ENCODE results near the gene ZNF469.

ZNF469 gene

DNA sequence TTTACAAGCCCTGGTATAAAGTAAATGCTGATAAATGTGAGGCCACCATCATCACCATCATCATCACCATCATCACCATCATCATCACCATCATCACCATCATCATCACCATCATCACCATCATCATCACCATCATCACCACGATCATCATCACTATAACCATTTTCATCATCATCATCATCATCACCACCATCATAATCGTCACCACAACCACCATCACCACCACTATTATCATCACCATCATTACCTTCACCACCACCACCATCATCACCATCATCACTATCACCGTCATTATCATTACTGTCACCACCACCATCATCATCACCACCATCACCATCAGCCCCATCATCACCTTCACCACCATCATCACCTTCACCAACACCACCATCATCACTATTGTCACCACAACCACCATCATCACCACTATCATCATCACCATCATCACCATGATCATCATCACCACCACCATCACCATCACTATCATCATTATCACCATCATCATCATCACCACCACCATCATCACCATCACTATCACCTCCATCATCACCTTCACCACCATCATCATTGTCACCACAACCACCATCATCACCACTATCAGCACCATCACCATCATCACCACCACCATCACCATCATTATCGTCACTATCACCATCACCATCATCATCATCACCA lies 16.6 kb upstream of the ZNF469 start:
- H2AFZ ChIP-seq (ENCODE audit: low read depth, low read length) = no peak overlapping the region

DNA sequence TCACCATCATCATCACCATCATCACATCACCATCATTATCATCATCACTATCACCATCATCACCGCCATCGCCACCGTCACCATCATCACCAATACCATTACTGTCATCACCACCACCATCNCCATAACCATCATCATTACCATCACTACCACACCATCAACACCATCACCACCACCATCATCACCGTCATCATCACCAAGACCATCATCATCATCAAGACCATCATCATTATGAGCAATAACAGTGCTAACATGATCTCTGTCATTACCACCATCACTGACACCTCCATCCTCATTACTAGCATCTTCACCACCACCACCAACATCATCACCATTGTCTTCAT lies 16.1 kb upstream of the ZNF469 start:
- H3K36me3 ChIP-seq (replicated peaks; ENCODE audit: low read depth, low read length) = no peaks in the 10 kb centered on the region
- no peak overlapping the region for H3K27ac ChIP-seq (ENCODE audit: low read length)
- H3K79me2 ChIP-seq (ENCODE audit: low read length) = no peaks in the 10 kb centered on the region
- TF ChIP-seq EZH2phosphoT487 (IDR thresholded peaks at IDR 0.05; ENCODE audit: low read depth) = no peak
- TF ChIP-seq, protein P1, sequence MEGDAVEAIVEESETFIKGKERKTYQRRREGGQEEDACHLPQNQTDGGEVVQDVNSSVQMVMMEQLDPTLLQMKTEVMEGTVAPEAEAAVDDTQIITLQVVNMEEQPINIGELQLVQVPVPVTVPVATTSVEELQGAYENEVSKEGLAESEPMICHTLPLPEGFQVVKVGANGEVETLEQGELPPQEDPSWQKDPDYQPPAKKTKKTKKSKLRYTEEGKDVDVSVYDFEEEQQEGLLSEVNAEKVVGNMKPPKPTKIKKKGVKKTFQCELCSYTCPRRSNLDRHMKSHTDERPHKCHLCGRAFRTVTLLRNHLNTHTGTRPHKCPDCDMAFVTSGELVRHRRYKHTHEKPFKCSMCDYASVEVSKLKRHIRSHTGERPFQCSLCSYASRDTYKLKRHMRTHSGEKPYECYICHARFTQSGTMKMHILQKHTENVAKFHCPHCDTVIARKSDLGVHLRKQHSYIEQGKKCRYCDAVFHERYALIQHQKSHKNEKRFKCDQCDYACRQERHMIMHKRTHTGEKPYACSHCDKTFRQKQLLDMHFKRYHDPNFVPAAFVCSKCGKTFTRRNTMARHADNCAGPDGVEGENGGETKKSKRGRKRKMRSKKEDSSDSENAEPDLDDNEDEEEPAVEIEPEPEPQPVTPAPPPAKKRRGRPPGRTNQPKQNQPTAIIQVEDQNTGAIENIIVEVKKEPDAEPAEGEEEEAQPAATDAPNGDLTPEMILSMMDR (IDR thresholded peaks at IDR 0.05; ENCODE audit: low read depth, low read length) = no peak
- H4K20me1 ChIP-seq (ENCODE audit: insufficient read depth, low read length) = no peaks in the 10 kb centered on the region
- H3K4me1 ChIP-seq (ENCODE audit: low read length) = peaks cover 11% of the 10 kb centered on the region
- no peak overlapping the region for H3K4me3 ChIP-seq (ENCODE audit: low read length)
- H3K27me3 ChIP-seq (ENCODE audit: low read depth, low read length) = peaks cover 14% of the 10 kb centered on the region; the same call in 1 of the 2 replicates
- H3K9ac ChIP-seq (ENCODE audit: low read length) = no peak overlapping the region
- no peak overlapping the region for H2AFZ ChIP-seq (ENCODE audit: low read depth, low read length)
- H3K9me3 ChIP-seq (ENCODE audit: insufficient read depth, low read length) = peaks cover 10% of the 10 kb centered on the region; the same call in 1 of the 2 replicates
- no peak overlapping the region for H3K4me2 ChIP-seq (ENCODE audit: low read length)

More for the DNA sequence above, 16.6 kb upstream of the ZNF469 start:
- H4K20me1 ChIP-seq (ENCODE audit: insufficient read depth, low read length) = no peaks in the 10 kb centered on the region
- H3K4me3 ChIP-seq (ENCODE audit: low read length) = no peak overlapping the region
- H3K9ac ChIP-seq (ENCODE audit: low read length) = no peak overlapping the region
- H3K27me3 ChIP-seq (ENCODE audit: low read depth, low read length) = peaks cover 18% of the 10 kb centered on the region; the same call in 1 of the 2 replicates
- no peaks in the 10 kb centered on the region for H3K36me3 ChIP-seq (replicated peaks; ENCODE audit: low read depth, low read length)
- TF ChIP-seq, protein P1 (IDR thresholded peaks at IDR 0.05; ENCODE audit: low read depth, low read length) = no peak
- TF ChIP-seq EZH2phosphoT487 (IDR thresholded peaks at IDR 0.05; ENCODE audit: low read depth) = no peak
- H3K79me2 ChIP-seq (ENCODE audit: low read length) = no peaks in the 10 kb centered on the region
- no peak overlapping the region for H3K27ac ChIP-seq (ENCODE audit: low read length)
- H3K4me2 ChIP-seq (ENCODE audit: low read length) = no peak overlapping the region
- H3K9me3 ChIP-seq (ENCODE audit: insufficient read depth, low read length) = peaks cover 10% of the 10 kb centered on the region; the same call in 1 of the 2 replicates
- peaks cover 11% of the 10 kb centered on the region for H3K4me1 ChIP-seq (ENCODE audit: low read length)

DNA sequence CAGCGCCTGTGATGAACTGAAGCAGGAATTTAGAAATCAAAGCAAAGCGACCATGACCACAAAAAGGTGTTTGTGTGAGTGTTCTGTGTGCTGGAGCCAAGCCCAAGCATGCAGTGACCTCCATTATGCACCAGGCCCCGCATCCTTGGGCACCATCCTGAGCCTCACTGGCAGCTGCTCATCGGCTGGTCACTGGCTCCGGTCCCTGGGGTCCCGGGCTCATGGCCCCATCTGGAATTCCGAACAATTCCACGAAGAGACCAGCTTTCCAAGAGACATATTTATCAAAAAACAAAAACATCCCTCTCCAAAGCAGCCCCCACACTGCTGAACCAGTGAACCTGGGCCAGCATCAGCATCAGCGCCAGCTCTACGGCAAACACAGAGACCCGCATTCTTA lies 15.2 kb upstream of the ZNF469 start:
- no peak overlapping the region for H2AFZ ChIP-seq (ENCODE audit: low read depth, low read length)
- H4K20me1 ChIP-seq (ENCODE audit: insufficient read depth, low read length) = no peaks in the 10 kb centered on the region
- H3K9ac ChIP-seq (ENCODE audit: low read length) = no peak overlapping the region
- H3K36me3 ChIP-seq (replicated peaks; ENCODE audit: low read depth, low read length) = no peaks in the 10 kb centered on the region
- TF ChIP-seq, protein P1 (IDR thresholded peaks at IDR 0.05; ENCODE audit: low read depth, low read length) = no peak
- TF ChIP-seq EZH2phosphoT487 (IDR thresholded peaks at IDR 0.05; ENCODE audit: low read depth) = no peak
- 0 out of 2 replicates have a peak, but pooled peaks cover 3% of the 10 kb centered on the region for H3K9me3 ChIP-seq (ENCODE audit: insufficient read depth, low read length)
- H3K4me2 ChIP-seq (ENCODE audit: low read length) = no peak overlapping the region
- no peaks in the 10 kb centered on the region for H3K79me2 ChIP-seq (ENCODE audit: low read length)
- H3K27me3 ChIP-seq (ENCODE audit: low read depth, low read length) = 0 out of 2 replicates have a peak, but pooled peaks cover 5% of the 10 kb centered on the region
- no peak overlapping the region for H3K27ac ChIP-seq (ENCODE audit: low read length)
- H3K4me3 ChIP-seq (ENCODE audit: low read length) = no peak overlapping the region
- H3K4me1 ChIP-seq (ENCODE audit: low read length) = peaks cover 11% of the 10 kb centered on the region

DNA sequence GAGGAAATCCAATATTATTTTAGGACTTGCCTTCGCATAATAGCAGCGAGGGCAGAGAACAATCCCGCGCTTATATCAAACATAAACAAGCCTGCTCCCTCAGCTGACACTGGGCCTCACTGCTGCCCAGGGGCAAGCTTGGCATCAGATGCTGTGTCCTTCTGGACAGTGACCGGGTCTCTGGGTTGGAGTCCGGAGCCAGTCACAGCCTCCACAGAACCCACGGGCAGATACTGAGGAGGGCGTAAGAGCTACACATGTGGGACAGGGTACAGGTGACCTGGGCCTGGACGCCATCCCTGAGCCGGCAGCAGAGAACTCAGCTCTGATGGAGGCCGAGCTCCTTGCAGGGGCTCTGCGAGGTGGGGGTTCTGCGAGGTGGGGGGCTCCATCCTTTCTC lies 14.7 kb upstream of the ZNF469 start:
- no peaks in the 10 kb centered on the region for H3K36me3 ChIP-seq (replicated peaks; ENCODE audit: low read depth, low read length)
- H3K4me1 ChIP-seq (ENCODE audit: low read length) = peaks cover 11% of the 10 kb centered on the region
- TF ChIP-seq EZH2phosphoT487 (IDR thresholded peaks at IDR 0.05; ENCODE audit: low read depth) = no peak
- TF ChIP-seq, protein P1 (IDR thresholded peaks at IDR 0.05; ENCODE audit: low read depth, low read length) = no peak
- H2AFZ ChIP-seq (ENCODE audit: low read depth, low read length) = no peak overlapping the region
- H3K27ac ChIP-seq (ENCODE audit: low read length) = no peak overlapping the region
- H3K27me3 ChIP-seq (ENCODE audit: low read depth, low read length) = 0 out of 2 replicates have a peak, but pooled peaks cover 2% of the 10 kb centered on the region
- H3K4me2 ChIP-seq (ENCODE audit: low read length) = no peak overlapping the region
- no peaks in the 10 kb centered on the region for H3K79me2 ChIP-seq (ENCODE audit: low read length)
- H3K4me3 ChIP-seq (ENCODE audit: low read length) = no peak overlapping the region
- 0 out of 2 replicates have a peak, but pooled peaks cover 3% of the 10 kb centered on the region for H3K9me3 ChIP-seq (ENCODE audit: insufficient read depth, low read length)
- no peak overlapping the region for H3K9ac ChIP-seq (ENCODE audit: low read length)
- no peaks in the 10 kb centered on the region for H4K20me1 ChIP-seq (ENCODE audit: insufficient read depth, low read length)
